ENCODE data around the gene ERP27. TPM values are rescaled to one million over a fixed set of nuclear protein-coding genes. Genes with fewer than 3 reads are reported as not detected.

ERP27 gene
- polyA plus RNA-seq, 1 of the 3 experiments (the other 2 are of a cell fraction): 0.64 TPM

DNA sequence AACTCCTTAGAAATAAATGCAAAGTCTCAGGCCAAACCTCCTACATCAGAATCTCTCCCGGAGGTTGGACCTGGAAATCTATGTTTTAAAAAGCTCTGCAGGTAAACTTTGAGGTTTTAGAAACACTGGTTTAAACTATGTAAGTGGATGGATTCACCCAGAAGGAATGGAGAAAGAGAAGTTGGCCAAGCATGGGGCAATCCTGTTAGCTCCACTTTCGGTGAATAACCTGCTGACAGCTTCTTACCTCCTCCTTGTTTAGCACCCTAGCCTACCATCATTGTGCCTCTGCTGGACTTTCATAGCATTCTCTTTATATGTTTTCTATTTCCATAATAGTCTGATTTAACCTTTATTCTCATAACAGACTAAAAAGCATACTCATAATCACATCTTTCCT is 26.1 kb upstream of the ERP27 start:
- Histone ChIP-seq H2AFZ (ENCODE audit: low read depth) (no peak overlapping the region), H4K20me1 (ENCODE audit: insufficient read depth) (no peaks in the 10 kb centered on the region), H3F3A (replicated peaks; ENCODE audit: insufficient read depth) (peaks cover 28% of the 10 kb centered on the region), H3K9me2 (no peaks in the 10 kb centered on the region), H3K9me3 (no peaks in the 10 kb centered on the region), H3K4me2 (no peak overlapping the region), H3K4me3 (ENCODE audit: low read depth in 2 of 2, low read length in 1 of 2) (no peak overlapping the region), H3K36me3 (replicated peaks in 1 of 2; ENCODE audit: control insufficient read depth in 1 of 2, insufficient read depth in 2 of 2, low read length in 1 of 2) (no peaks in the 10 kb centered on the region), H3K79me2 (ENCODE audit: insufficient read depth) (peaks cover 19% of the 10 kb centered on the region), H3K4me1 (ENCODE audit: control insufficient read depth in 1 of 2, insufficient read depth in 2 of 2, low read depth in 1 of 2, low read length in 1 of 2) (peaks cover 11 to 12% of the 10 kb centered on the region in 2 experiments; a peak in 3 of 4 replicates), H3K27ac (ENCODE audit: low read depth in 2 of 2, low read length in 1 of 2) (no peak overlapping the region), H3K27me3 (ENCODE audit: insufficient read depth) (no peaks in the 10 kb centered on the region), H3K9ac (no peak overlapping the region)
- no peak for DNase-seq
- WGBS (ENCODE audit: low lambda C conversion rate): 98% methylated on average over 2 of the region's 2 CpGs
- TF ChIP-seq YY1 (IDR thresholded peaks at IDR 0.05; ENCODE audit: low read depth): no peak
- no peak for TF ChIP-seq EP300 (IDR thresholded peaks at IDR 0.05; ENCODE audit: borderline replicate concordance in 1 of 2, low read depth in 1 of 2, low read length in 1 of 2)
- TF ChIP-seq, protein P1, sequence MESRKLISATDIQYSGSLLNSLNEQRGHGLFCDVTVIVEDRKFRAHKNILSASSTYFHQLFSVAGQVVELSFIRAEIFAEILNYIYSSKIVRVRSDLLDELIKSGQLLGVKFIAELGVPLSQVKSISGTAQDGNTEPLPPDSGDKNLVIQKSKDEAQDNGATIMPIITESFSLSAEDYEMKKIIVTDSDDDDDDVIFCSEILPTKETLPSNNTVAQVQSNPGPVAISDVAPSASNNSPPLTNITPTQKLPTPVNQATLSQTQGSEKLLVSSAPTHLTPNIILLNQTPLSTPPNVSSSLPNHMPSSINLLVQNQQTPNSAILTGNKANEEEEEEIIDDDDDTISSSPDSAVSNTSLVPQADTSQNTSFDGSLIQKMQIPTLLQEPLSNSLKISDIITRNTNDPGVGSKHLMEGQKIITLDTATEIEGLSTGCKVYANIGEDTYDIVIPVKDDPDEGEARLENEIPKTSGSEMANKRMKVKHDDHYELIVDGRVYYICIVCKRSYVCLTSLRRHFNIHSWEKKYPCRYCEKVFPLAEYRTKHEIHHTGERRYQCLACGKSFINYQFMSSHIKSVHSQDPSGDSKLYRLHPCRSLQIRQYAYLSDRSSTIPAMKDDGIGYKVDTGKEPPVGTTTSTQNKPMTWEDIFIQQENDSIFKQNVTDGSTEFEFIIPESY (IDR thresholded peaks at IDR 0.05; ENCODE audit: borderline replicate concordance, low read depth): no peak
- CTCF ChIA-PET: interaction anchor here (0.6 kb wide), 1 partner anchor 455 kb away, joined by 3 read pairs; no protein-coding TSS in a partner anchor
- POLR2A ChIA-PET: no interaction called here

DNA sequence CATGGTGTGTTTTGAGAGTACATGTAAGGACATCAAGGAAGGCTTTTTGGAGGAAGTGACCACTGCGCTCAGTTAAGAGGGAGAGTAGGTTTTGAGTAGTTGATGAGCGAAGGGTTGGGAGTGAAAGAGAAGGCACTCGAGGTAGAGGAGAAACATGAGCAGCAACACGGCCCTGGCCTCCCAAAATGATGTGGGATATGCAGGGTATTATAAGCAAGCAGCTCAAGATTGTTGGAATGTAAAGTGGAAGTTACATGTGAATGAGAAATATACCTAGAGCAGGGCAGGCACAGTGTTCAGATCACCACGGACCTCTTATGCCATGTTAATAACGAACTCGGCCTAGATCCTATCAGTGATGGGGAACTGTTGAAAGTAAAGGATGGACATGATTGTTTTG is 25.2 kb upstream of the ERP27 start:
- Histone ChIP-seq H3K4me3 (ENCODE audit: low read depth in 2 of 2, low read length in 1 of 2) (no peak overlapping the region), H3K9me2 (no peaks in the 10 kb centered on the region), H3F3A (replicated peaks; ENCODE audit: insufficient read depth) (peaks cover 35% of the 10 kb centered on the region), H4K20me1 (ENCODE audit: insufficient read depth) (no peaks in the 10 kb centered on the region), H3K9ac (no peak overlapping the region), H3K4me1 (ENCODE audit: control insufficient read depth in 1 of 2, insufficient read depth in 2 of 2, low read depth in 1 of 2, low read length in 1 of 2) (peaks cover 11 to 17% of the 10 kb centered on the region in 2 experiments), H3K4me2 (no peak overlapping the region), H3K79me2 (ENCODE audit: insufficient read depth) (peaks cover 28% of the 10 kb centered on the region), H3K27me3 (ENCODE audit: insufficient read depth) (no peaks in the 10 kb centered on the region), H3K9me3 (no peaks in the 10 kb centered on the region), H2AFZ (ENCODE audit: low read depth) (peak overlapping the region; percentile 50; the same call in 1 of the 2 replicates), H3K27ac (ENCODE audit: low read depth in 2 of 2, low read length in 1 of 2) (no peak overlapping the region), H3K36me3 (replicated peaks in 1 of 2; ENCODE audit: control insufficient read depth in 1 of 2, insufficient read depth in 2 of 2, low read length in 1 of 2) (no peaks in the 10 kb centered on the region)
- TF ChIP-seq POLR2AphosphoS5 (IDR thresholded peaks at IDR 0.05; ENCODE audit: low read depth, low read length) (no peak), SMC3 (IDR thresholded peaks at IDR 0.05; ENCODE audit: low read depth, low read length) (no peak), NFIC (IDR thresholded peaks at IDR 0.05; ENCODE audit: borderline replicate concordance) (no peak), EP300 (IDR thresholded peaks at IDR 0.05; ENCODE audit: borderline replicate concordance in 1 of 2, low read depth in 1 of 2, low read length in 1 of 2) (no peak)
- TF ChIP-seq, protein P2, sequence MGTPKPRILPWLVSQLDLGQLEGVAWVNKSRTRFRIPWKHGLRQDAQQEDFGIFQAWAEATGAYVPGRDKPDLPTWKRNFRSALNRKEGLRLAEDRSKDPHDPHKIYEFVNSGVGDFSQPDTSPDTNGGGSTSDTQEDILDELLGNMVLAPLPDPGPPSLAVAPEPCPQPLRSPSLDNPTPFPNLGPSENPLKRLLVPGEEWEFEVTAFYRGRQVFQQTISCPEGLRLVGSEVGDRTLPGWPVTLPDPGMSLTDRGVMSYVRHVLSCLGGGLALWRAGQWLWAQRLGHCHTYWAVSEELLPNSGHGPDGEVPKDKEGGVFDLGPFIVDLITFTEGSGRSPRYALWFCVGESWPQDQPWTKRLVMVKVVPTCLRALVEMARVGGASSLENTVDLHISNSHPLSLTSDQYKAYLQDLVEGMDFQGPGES (IDR thresholded peaks at IDR 0.05; ENCODE audit: low read depth, low read length): no peak
- DNase-seq: no peak
- CTCF ChIA-PET: interaction anchor here (0.7 kb wide), 1 partner anchor 45 kb away, joined by 3 read pairs; no protein-coding TSS in a partner anchor
- POLR2A ChIA-PET: no interaction called here
- 69% methylated on average over 7 of the region's 7 CpGs for WGBS (ENCODE audit: low lambda C conversion rate)

DNA sequence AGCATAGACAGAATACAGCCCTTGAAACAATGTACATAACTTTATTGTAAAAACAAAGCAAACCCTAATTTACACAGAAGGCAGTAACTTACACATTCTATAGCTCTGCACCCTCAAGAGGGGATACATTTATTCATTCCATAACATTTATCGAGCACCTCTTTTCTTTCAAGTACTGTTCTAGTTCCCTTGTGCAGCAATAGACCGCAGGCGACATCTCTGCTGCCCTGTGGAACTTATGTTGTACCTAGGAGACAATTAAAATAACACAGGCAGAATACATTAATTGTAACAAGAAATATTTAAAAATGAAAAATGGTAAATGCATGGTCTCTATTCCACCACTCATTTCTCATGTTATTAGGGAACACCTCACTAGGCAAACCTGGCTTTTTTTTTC is 24.5 kb upstream of the ERP27 start:
- CTCF ChIA-PET: interaction anchor here (0.7 kb wide), 1 partner anchor 46 kb away, joined by 3 read pairs; no protein-coding TSS in a partner anchor
- Histone ChIP-seq H3K9me3 (no peaks in the 10 kb centered on the region), H3K9ac (peak overlapping the region; percentile 80; the same call in 1 of the 2 replicates), H3K4me2 (no peak overlapping the region; the same call in 1 of the 2 replicates), H3K36me3 (replicated peaks in 1 of 2; ENCODE audit: control insufficient read depth in 1 of 2, insufficient read depth in 2 of 2, low read length in 1 of 2) (no peaks in the 10 kb centered on the region), H3F3A (replicated peaks; ENCODE audit: insufficient read depth) (peaks cover 35% of the 10 kb centered on the region), H3K27ac (ENCODE audit: low read depth in 2 of 2, low read length in 1 of 2) (peak overlapping the region; percentile 81 to 94; a peak in 3 of 4 replicates), H3K79me2 (ENCODE audit: insufficient read depth) (peaks cover 35% of the 10 kb centered on the region), H3K27me3 (ENCODE audit: insufficient read depth) (no peaks in the 10 kb centered on the region), H3K9me2 (no peaks in the 10 kb centered on the region), H2AFZ (ENCODE audit: low read depth) (peak overlapping the region; percentile 62), H3K4me1 (ENCODE audit: control insufficient read depth in 1 of 2, insufficient read depth in 2 of 2, low read depth in 1 of 2, low read length in 1 of 2) (peaks cover 11 to 24% of the 10 kb centered on the region in 2 experiments), H4K20me1 (ENCODE audit: insufficient read depth) (no peaks in the 10 kb centered on the region), H3K4me3 (ENCODE audit: low read depth in 2 of 2, low read length in 1 of 2) (no peak overlapping the region)
- WGBS (ENCODE audit: low lambda C conversion rate): 74% methylated on average over 3 of the region's 3 CpGs
- DNase-seq: no peak
- POLR2A ChIA-PET: no interaction called here
- no peak for TF ChIP-seq FOSL2 (IDR thresholded peaks at IDR 0.05; ENCODE audit: borderline replicate concordance, low read depth)
- TF ChIP-seq TEAD4 (IDR thresholded peaks at IDR 0.05; ENCODE audit: borderline replicate concordance, insufficient read depth): no peak
- no peak for TF ChIP-seq FOXM1 (IDR thresholded peaks at IDR 0.05; ENCODE audit: low read depth)
- TF ChIP-seq FOXJ3 (CRISPR knock-in tag; IDR thresholded peaks at IDR 0.05): no peak
- no peak for TF ChIP-seq RAD21 (IDR thresholded peaks at IDR 0.05; ENCODE audit: low read length)
- no peak for TF ChIP-seq YY1 (IDR thresholded peaks at IDR 0.05; ENCODE audit: low read depth)
- no peak for TF ChIP-seq JUND (IDR thresholded peaks at IDR 0.05)
- TF ChIP-seq RCOR1 (IDR thresholded peaks at IDR 0.05; ENCODE audit: low read length): no peak
- no peak for TF ChIP-seq SIN3A (IDR thresholded peaks at IDR 0.05; ENCODE audit: borderline replicate concordance, low read depth, low read length)
- TF ChIP-seq ELF1 (IDR thresholded peaks at IDR 0.05): no peak
